ENCODE measurements around the gene DEGS2. TPM values are rescaled to one million over a fixed set of nuclear protein-coding genes. Genes with fewer than 3 reads are reported as not detected.

Gene DEGS2
- total RNA-seq, 1 experiment from 2014 or later, result 1.8 TPM

- no peaks in the 10 kb centered on the region for H3K9me2 ChIP-seq (ENCODE audit: insufficient read depth)
- no peaks in the 10 kb centered on the region for H3K79me2 ChIP-seq (ENCODE audit: insufficient read depth, low read length)
- intact Hi-C loops (cut with micrococcal nuclease), result no loop called here
- H3K36me3 ChIP-seq (ENCODE audit: control insufficient read depth in 1 of 2, insufficient read depth in 2 of 2, low read length in 2 of 2), result no peaks in the 10 kb centered on the region
- no peaks in the 10 kb centered on the region for H4K20me1 ChIP-seq (ENCODE audit: insufficient read depth)
- H3K4me1 ChIP-seq (ENCODE audit: control insufficient read depth in 1 of 2, insufficient read depth in 2 of 2, low read length in 2 of 2), result no peaks in the 10 kb centered on the region
- no peak overlapping the region for H3K4me2 ChIP-seq (ENCODE audit: low read length)
- H3K27ac ChIP-seq (ENCODE audit: low read depth, low read length), result no peak overlapping the region
- ATAC-seq (peak; percentile 57), DNase-seq (ENCODE audit: low read depth, low spot score) (no peak)
- POLR2A ChIA-PET, result no interaction called here
- BruUV-seq (replicated peaks), result no TSS peak
- no peaks in the 10 kb centered on the region for H3K9me3 ChIP-seq (ENCODE audit: control insufficient read depth in 1 of 2, insufficient read depth in 1 of 2, low read depth in 1 of 2, low read length in 2 of 2)
- TF ChIP-seq, protein P1, sequence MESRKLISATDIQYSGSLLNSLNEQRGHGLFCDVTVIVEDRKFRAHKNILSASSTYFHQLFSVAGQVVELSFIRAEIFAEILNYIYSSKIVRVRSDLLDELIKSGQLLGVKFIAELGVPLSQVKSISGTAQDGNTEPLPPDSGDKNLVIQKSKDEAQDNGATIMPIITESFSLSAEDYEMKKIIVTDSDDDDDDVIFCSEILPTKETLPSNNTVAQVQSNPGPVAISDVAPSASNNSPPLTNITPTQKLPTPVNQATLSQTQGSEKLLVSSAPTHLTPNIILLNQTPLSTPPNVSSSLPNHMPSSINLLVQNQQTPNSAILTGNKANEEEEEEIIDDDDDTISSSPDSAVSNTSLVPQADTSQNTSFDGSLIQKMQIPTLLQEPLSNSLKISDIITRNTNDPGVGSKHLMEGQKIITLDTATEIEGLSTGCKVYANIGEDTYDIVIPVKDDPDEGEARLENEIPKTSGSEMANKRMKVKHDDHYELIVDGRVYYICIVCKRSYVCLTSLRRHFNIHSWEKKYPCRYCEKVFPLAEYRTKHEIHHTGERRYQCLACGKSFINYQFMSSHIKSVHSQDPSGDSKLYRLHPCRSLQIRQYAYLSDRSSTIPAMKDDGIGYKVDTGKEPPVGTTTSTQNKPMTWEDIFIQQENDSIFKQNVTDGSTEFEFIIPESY (IDR thresholded peaks at IDR 0.05; ENCODE audit: extremely low read depth, insufficient replicate concordance, low read length), result no peak
- no peak for TF ChIP-seq SRF (IDR thresholded peaks at IDR 0.05; ENCODE audit: low read depth)
- no peak for TF ChIP-seq ZNF274 (IDR thresholded peaks at IDR 0.05; ENCODE audit: low read depth, low read length)
- no peak for TF ChIP-seq TCF7L2 (IDR thresholded peaks at IDR 0.05; ENCODE audit: borderline replicate concordance, extremely low read depth, insufficient read depth, insufficient read length)
- no peak for TF ChIP-seq CTCF (IDR thresholded peaks at IDR 0.05 in 2 of 3, conservative IDR thresholded peaks at IDR 0.05 in 1 of 3; ENCODE audit: borderline replicate concordance in 1 of 3, insufficient read depth in 1 of 3, low read depth in 2 of 3, low read length in 2 of 3)
- no peak for TF ChIP-seq JUND (IDR thresholded peaks at IDR 0.05)
- TF ChIP-seq RAD21 (IDR thresholded peaks at IDR 0.05; ENCODE audit: low read depth), result no peak
- TF ChIP-seq POLR2AphosphoS5 (IDR thresholded peaks at IDR 0.05; ENCODE audit: low read depth, low read length), result no peak
- TF ChIP-seq SIN3A (IDR thresholded peaks at IDR 0.05; ENCODE audit: low read depth), result no peak
- TF ChIP-seq EGR1 (IDR thresholded peaks at IDR 0.05; ENCODE audit: low read depth), result no peak
- no peak for TF ChIP-seq CEBPB (IDR thresholded peaks at IDR 0.05; ENCODE audit: low read depth)
- no peak for TF ChIP-seq SP1 (IDR thresholded peaks at IDR 0.05; ENCODE audit: low read depth)
- H3K27me3 ChIP-seq (ENCODE audit: insufficient read depth, low read length), result no peaks in the 10 kb centered on the region
- no peak overlapping the region for H2AFZ ChIP-seq (ENCODE audit: low read depth, low read length, poor library complexity, severe bottlenecking)
- CTCF ChIA-PET, result no interaction called here
- no peak overlapping the region for H3K9ac ChIP-seq (ENCODE audit: low read length)
- RAD21 ChIA-PET (ENCODE audit: low non-redundant PET in 1 of 2, low total read pairs in 2 of 2, uncharacterized antibody in 2 of 2, unreplicated experiment in 2 of 2), result no interaction called here
- H3K4me3 ChIP-seq (replicated peaks in 1 of 2; ENCODE audit: low read depth in 1 of 2, low read length in 2 of 2), result no peak overlapping the region
Observed at GRCh38 chr14:100114109-100114765, 45.2 kb downstream of the DEGS2 start.
